Stimulated activated CD4-positive, alpha-beta T cell treated with anti-CD3 and anti-CD28 coated beads, Interleukin-12 subunit alpha, Interleukin-12 subunit beta, amount 100 ng/mL, for 4 hours (primary cell): ENCODE results near the gene ESRRA.
A peak's percentile ranks its signal among the peaks of the same experiment; 100 is the strongest.

Source experiments
- DNase-seq: peaks from one replicate; pipeline ENCODE4 v3.0.0-alpha.2; 2020

ESRRA gene

DNA sequence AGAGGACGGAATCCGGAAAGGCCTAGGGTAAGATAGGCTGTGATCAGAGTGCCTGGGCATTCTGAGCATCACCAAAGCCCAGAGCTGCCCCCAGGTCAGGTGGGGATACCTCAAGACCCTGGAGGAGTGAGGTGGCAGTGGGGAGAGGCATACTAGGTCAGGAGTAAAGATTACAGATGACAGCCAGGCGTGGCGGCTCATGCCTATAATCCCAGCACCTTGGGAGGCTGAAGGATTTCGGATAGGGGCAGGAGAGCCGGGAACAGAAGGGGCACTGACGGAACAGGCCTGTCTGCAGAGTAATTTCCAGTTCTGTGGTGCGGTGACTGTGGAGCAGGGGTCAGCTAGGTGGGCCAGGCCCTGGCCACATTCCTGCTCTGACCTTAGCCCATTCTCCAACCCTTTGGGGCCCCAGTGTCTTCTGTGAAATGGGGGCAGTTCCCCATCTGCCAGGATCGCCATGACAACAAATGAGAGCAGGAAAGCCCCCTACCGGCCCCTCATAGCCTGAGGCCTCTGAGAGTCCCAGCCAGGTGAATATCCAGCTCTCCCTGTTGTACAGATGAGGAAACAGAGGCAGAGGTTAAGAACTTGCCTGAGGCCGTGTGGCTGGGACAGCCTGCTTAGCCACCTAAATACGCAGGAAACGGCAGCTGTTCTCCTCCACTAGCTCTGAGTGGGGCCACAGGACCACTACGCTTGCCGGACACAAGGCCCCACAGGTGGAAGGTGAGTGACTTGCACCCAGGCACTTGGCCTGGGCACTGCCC is 30.1 kb upstream of the ESRRA start:
- no peak for DNase-seq

DNA sequence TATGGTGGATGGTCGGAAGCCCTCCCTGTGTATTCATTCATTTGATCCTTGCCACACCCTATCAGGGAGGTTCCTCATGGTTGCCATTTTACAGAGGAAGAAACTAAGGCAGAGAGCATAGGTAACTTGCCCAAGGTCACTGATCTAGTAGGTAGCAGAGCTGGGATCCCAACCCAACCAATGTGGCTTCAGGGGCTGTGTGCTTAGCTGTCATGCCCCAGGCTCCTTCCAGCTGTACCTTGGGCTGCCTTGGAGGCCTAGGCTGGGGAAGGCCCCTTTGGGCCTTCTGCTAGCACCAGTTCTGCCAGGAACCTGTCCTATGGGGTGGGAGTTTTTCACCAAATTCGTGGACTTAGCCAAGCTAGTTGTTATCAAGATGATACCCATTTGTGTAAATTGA is 29.5 kb upstream of the ESRRA start:
- no peak for DNase-seq

DNA sequence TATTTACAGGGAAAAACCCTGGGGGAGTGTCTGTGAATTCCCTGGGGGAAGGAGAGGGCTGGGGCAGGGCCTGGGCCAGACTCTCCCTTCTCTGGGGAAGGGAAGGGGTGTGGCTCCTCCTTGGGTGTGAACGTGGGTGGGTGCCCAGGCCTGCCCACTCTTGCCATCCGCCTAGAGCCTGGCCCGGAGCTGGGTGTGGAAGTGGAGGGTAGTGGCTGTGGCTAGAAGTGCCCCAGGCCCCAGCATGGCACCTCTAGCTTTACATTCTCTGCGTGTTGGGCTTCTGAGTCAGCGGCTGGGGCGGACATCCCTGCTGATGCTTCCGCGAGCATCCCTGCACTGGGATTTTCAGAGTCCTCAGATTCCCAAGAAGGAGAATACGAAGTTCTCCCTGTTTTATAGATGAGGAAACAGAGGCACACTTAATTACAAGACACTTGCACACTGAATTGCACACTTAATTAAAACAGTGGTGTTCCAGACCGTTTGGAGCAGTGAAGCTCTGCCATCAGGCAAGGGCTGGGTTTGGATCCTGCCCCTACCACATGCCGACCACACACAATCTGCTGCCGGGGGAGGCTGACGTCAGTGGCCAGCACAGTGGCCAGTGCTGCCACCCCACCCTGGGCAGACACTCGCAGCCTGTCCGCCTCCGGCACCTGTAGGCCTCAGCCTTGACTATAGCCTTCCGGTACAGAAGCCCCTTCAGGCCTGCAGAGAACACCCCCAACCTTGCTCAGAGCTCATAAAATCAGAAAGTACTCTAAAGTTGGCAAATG is 28.5 kb upstream of the ESRRA start:
- no peak for DNase-seq

DNA sequence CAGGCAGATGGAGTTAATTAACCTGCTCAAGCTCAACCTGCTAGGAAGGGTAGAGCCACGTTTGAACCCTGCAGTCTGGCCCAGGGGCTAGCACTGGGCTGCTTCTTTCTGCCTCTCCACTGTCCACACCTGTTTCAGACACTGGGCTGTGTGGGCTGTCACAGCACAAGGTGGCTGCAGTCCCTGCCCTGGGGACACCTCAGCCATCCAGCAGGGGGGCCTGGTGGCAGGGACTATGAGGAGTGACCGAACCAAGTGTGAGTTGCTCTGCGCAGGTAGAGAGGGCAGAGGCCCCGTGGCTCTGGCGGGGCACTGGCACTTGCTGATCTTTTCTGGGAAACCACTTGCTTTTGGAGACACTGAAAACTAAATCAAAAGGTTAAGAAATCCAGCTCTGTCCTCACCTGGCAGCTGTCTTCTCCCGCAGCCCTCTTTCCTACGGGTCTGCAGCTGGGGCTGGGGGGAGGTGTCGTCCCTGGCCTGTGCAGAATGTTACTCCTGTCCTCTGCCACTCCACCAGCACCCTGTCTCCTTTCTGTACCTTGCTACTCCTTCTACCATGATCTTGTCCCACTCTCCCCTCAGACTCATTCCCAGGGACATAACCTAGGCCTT is 26.6 kb upstream of the ESRRA start:
- no peak for DNase-seq

GRCh38 chr11:64281957-64282770 is 23.2 kb upstream of the ESRRA start:
- DNase-seq, result no peak

DNA sequence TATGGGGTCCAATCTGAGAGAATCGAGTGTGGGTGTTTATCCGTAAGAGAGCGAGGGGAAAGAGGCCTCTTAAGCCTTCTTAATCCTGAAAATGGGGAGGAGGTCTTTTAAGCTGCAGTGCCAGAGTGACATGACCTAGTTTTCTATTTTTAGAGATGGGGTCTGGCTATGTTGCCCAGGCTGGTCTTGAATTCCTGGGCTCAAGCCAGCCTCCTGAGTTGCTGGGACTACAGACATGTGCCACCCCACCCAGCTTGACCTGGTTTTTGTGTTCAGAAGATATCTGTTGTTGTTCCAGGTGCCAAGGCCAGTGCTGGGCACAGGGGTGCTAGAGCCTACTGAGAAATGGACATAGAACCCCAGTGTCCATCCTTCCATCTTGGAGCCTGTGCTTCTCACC is 22.2 kb upstream of the ESRRA start:
- no peak for DNase-seq

DNA sequence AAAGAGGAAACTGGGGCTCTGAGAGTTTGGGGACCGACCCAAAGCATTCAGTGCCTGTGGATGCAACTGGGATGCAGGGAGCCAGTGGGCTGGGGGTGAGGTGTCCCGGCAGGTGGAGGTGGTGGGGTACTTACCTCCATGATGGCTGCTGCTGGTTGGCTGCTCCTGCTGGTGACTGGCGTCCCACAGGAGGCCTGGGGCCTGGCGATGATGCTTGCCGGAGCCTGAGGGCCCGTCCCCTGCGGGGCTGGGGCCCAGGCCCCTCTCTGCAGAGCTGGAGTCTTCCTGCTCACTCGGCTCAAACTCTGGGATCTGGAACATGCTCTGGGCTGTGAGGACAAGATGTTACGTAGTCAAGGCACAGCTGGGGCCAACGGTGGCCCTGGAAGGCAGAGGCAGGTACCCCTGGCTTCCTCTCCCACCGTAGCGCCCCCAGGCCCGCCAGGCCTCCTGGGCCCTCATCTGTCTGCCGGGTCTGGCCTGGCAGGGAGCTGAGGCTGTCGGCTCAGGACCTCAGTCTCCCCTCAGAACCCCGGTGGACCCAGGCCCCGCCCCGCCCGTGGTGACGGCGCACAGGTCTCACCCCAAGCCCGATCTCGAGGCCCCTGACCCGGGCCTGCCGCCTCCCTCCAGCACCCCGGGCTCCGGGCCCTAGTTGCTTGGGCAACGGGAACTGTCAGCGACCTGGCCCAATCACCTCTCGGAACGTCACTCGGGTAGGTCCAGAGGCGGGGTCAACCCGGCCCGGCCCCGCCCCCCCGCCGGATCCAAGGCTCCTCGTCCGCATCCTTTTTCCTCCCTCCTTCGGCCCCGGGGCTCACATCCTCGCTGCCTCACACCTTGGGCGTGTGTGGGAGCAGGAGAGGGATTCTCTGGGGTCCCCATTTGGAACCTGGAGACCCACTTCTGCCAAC is 21.0 kb upstream of the ESRRA start, which contains the start of gene BAD:
TSS of gene BAD (minus strand) at position 618 of the 914 bp plus-strand sequence. CDS start at position 321, 297 bp downstream.
- DNase-seq, result peak; percentile 92

GRCh38 chr11:64284962-64285884 is 20.1 kb upstream of the ESRRA start, which contains the start of gene GPR137:
GPR137 (plus strand) TSS chr11:64285848; CDS start chr11:64286525, 677 bp downstream.
- peak; percentile 89 for DNase-seq

DNA sequence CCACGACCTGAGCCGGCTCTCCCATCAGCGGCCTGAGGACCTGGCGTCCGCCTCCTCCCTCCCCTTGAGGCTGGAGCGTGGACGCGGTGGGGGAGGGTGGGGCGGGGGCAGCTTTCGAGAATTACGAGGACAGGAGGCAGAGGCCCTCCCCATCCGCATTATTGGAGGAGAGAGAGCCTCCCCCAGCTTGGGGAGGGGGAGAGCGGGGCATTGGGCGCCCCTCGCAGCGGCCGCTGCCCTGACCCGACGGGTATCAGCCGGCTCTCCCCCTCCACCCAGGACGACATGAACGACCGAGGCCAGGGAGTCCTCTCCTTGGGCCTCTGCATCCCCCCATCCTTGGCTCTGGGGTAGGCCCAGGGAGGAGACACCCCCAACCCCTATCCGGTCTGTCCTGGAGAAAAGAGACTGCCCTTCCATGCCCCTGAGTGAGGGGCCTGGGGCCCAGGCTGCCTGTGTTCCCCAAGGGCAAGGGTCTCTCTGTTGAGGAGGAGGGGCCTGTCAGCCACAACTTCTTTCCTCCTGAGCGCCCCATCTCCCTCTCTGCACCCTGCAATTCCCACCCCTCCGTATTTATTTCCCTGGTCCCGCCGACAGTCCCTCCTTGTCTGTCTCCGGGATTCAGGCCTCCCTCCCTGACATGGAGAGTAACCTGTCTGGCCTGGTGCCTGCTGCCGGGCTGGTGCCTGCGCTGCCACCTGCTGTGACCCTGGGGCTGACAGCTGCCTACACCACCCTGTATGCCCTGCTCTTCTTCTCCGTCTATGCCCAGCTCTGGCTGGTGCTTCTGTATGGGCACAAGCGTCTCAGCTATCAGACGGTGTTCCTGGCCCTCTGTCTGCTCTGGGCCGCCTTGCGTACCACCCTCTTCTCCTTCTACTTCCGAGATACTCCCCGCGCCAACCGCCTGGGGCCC is 19.2 kb upstream of the ESRRA start:
- no peak for DNase-seq

DNA sequence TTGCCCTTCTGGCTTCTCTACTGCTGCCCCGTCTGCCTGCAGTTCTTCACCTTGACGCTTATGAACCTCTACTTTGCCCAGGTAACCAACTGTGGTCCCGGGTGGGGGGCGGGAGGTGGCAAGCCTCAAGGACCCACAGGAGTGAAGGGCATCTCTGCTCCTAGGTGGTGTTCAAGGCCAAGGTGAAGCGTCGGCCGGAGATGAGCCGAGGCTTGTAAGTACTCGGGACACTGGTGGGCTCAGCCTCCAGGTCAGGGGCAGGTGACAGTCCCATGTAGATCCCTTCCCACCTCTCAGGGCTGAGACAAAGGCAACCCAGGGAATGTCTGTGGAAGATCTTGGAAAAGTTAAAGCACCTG is 18.5 kb upstream of the ESRRA start:
- DNase-seq, result no peak

DNA sequence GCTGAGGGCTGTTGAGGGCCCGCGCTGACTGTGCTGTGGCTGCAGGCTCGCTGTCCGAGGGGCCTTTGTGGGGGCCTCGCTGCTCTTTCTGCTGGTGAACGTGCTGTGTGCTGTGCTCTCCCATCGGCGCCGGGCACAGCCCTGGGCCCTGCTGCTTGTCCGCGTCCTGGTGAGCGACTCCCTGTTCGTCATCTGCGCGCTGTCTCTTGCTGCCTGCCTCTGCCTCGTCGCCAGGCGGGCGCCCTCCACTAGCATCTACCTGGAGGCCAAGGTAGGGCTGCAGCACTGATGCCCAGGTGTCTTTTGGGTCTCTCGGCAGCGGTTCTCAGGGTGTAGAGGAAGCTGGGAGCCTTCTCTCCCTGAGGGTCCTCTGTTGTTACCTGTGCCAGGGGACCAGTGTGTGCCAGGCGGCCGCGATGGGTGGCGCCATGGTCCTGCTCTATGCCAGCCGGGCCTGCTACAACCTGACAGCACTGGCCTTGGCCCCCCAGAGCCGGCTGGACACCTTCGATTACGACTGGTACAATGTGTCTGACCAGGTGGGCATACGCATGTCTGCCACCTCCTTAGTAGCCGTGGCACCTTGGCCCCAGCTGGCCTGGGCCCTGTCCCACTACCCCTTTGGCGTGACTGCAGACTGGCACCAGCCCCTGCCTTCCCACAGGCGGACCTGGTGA is 17.5 kb upstream of the ESRRA start:
- DNase-seq, result no peak

DNA sequence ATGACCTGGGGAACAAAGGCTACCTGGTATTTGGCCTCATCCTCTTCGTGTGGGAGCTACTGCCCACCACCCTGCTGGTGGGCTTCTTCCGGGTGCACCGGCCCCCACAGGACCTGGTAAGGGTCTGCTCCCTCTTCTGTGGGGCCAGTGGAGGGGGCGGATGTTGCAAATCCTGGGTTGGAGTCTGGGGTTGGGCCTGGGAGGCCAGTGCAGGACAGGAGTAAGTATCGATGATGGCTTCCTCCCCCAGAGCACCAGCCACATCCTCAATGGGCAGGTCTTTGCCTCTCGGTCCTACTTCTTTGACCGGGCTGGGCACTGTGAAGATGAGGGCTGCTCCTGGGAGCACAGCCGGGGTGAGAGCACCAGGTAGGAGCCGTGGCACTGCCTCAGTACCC is 17.0 kb upstream of the ESRRA start:
- no peak for DNase-seq

- DNase-seq, result no peak
Observed at GRCh38 chr11:64289002-64289564, 16.2 kb upstream of the ESRRA start.

- no peak for DNase-seq
Observed at GRCh38 chr11:64290352-64291261, 14.7 kb upstream of the ESRRA start.

- DNase-seq, result no peak
Observed at GRCh38 chr11:64291262-64291751, 14.0 kb upstream of the ESRRA start, which contains the start of gene KCNK4. KCNK4 (plus strand) TSS chr11:64291302; CDS start chr11:64293019, 1,717 bp downstream.

- no peak for DNase-seq
Observed at GRCh38 chr11:64291752-64292459, 13.4 kb upstream of the ESRRA start.
